NT2/D1 (cell line): Measurements from ENCODE around the gene MYO1D.
"Not testable (repeated sequence)": the region's sequence is repeated elsewhere in the genome, so short reads cannot be mapped to it uniquely, and the experiment has no call there.

ENCODE experiments used
- DNase-seq: peaks from one replicate; pipeline ENCODE4 v3.0.0-alpha.2; 2011; ENCODE audit warnings: low read depth, low spot score
- H3K27me3 ChIP-seq: 2 replicates; pipeline ENCODE4 v1.6.0; 2011; ENCODE audit warnings: mild to moderate bottlenecking; ENCODE audit not compliant: insufficient read length, insufficient read depth
- H3K36me3 ChIP-seq: 2 replicates; pipeline ENCODE4 v1.6.1; 2011; ENCODE audit warnings: mild to moderate bottlenecking, low read length, mixed read lengths; ENCODE audit not compliant: insufficient read depth, insufficient read length
- H3K4me1 ChIP-seq: 2 replicates; pipeline ENCODE4 v1.5.1; 2011; ENCODE audit not compliant: insufficient read depth, insufficient read length
- H3K4me3 ChIP-seq: 2 replicates; pipeline ENCODE4 v1.5.1; 2011; ENCODE audit warnings: low read depth; ENCODE audit not compliant: insufficient read length
- H3K9ac ChIP-seq: 2 replicates; pipeline ENCODE4 v1.6.0; 2011; ENCODE audit warnings: low read depth; ENCODE audit not compliant: insufficient read length
- H3K9me3 ChIP-seq: 2 replicates; pipeline ENCODE4 v1.5.1; 2011; ENCODE audit warnings: mild to moderate bottlenecking, low read length; ENCODE audit not compliant: insufficient read depth
- SUZ12 ChIP-seq: IDR thresholded peaks from 2 replicates; pipeline ENCODE4 v1.6.1; 2011; ENCODE audit not compliant: insufficient read length, insufficient read depth; ENCODE audit errors: extremely low read depth
- YY1 ChIP-seq: IDR thresholded peaks from 2 replicates; pipeline ENCODE4 v1.6.1; 2011; ENCODE audit not compliant: insufficient read length, insufficient read depth
- ZNF274 ChIP-seq: IDR thresholded peaks from 2 replicates; pipeline ENCODE4 v1.6.1; 2011; ENCODE audit warnings: mild to moderate bottlenecking, low read depth, low read length

Gene MYO1D

GRCh38 chr17:32746280-32746679 lies 130.6 kb downstream of the MYO1D start:
- DNase-seq, result no peak
- TF ChIP-seq YY1 (no peak), SUZ12 (no peak), ZNF274 (no peak)
- no peaks in the 10 kb centered on the region for H3K36me3 ChIP-seq
- no peaks in the 10 kb centered on the region for H3K4me1 ChIP-seq
- H3K9me3 ChIP-seq, result no peaks in the 10 kb centered on the region
- H3K4me3 ChIP-seq, result no peak overlapping the region
- no peaks in the 10 kb centered on the region for H3K27me3 ChIP-seq
- no peak overlapping the region for H3K9ac ChIP-seq

GRCh38 chr17:32742681-32743538 lies 134.0 kb downstream of the MYO1D start:
- DNase-seq, result no peak
- H3K9ac ChIP-seq, result no peak overlapping the region
- H3K4me3 ChIP-seq, result no peak overlapping the region
- no peaks in the 10 kb centered on the region for H3K27me3 ChIP-seq
- H3K36me3 ChIP-seq, result no peaks in the 10 kb centered on the region
- no peaks in the 10 kb centered on the region for H3K9me3 ChIP-seq
- TF ChIP-seq ZNF274, result no peak
- no peak for TF ChIP-seq YY1
- no peak for TF ChIP-seq SUZ12
- no peaks in the 10 kb centered on the region for H3K4me1 ChIP-seq

- TF ChIP-seq SUZ12 (no peak), ZNF274 (no peak), YY1 (no peak)
- Histone ChIP-seq H3K9ac (no peak overlapping the region), H3K4me1 (no peaks in the 10 kb centered on the region), H3K9me3 (no peaks in the 10 kb centered on the region), H3K4me3 (no peak overlapping the region), H3K36me3 (no peaks in the 10 kb centered on the region), H3K27me3 (no peaks in the 10 kb centered on the region)
- DNase-seq, result no peak
These were observed 135.5 kb downstream of the MYO1D start for GRCh38 chr17:32741381-32741780.

- DNase-seq, result no peak
- Histone ChIP-seq H3K27me3 (no peaks in the 10 kb centered on the region), H3K4me1 (no peaks in the 10 kb centered on the region), H3K4me3 (no peak overlapping the region), H3K9ac (no peak overlapping the region), H3K9me3 (no peaks in the 10 kb centered on the region), H3K36me3 (no peaks in the 10 kb centered on the region)
- TF ChIP-seq ZNF274 (no peak), SUZ12 (no peak), YY1 (no peak)
These were observed 137.2 kb downstream of the MYO1D start for GRCh38 chr17:32739722-32740121.

- H3K9ac ChIP-seq, H3K4me1 ChIP-seq, H3K9me3 ChIP-seq: not testable (repeated sequence)
These were observed 137.8 kb downstream of the MYO1D start for GRCh38 chr17:32739151-32739550.

GRCh38 chr17:32733401-32733800 lies 143.5 kb downstream of the MYO1D start:
- Histone ChIP-seq H3K9me3 (peaks cover 21% of the 10 kb centered on the region; the same call in 1 of the 2 replicates), H3K36me3 (peaks cover 6% of the 10 kb centered on the region), H3K27me3 (no peaks in the 10 kb centered on the region), H3K4me1 (no peaks in the 10 kb centered on the region), H3K4me3 (no peak overlapping the region), H3K9ac (no peak overlapping the region)
- no peak for DNase-seq
- no peak for TF ChIP-seq YY1
- TF ChIP-seq ZNF274, result no peak
- TF ChIP-seq SUZ12, result no peak

More at GRCh38 chr17:32739151-32739550, 137.8 kb downstream of the MYO1D start:
- not testable (repeated sequence) for H3K27me3 ChIP-seq, H3K4me3 ChIP-seq, DNase-seq, H3K36me3 ChIP-seq

- Histone ChIP-seq H3K4me3 (no peak overlapping the region), H3K9ac (no peak overlapping the region), H3K4me1 (no peaks in the 10 kb centered on the region), H3K27me3 (no peaks in the 10 kb centered on the region), H3K36me3 (peaks cover 6% of the 10 kb centered on the region), H3K9me3 (peaks cover 21% of the 10 kb centered on the region; the same call in 1 of the 2 replicates)
- no peak for TF ChIP-seq ZNF274
- TF ChIP-seq SUZ12, result no peak
- TF ChIP-seq YY1, result no peak
- no peak for DNase-seq
These were observed 144.0 kb downstream of the MYO1D start for GRCh38 chr17:32732900-32733299.
